HepG2 (cell line): ENCODE measurements around the gene TGM2. TPM values are rescaled to one million over a fixed set of nuclear protein-coding genes. Genes with fewer than 3 reads are reported as not detected.

ENCODE experiments used
- ATAC-seq: fragments of 200-7000 bp; cut with Tn5 transposase; 3 replicates; pipeline ENCODE4 v1.9.1; 2020; ENCODE audit warnings: mild to moderate bottlenecking, moderate library complexity
- BruUV-seq: library from RNA; stranded (reverse); fragments of 400-500 nt; replicated peaks from 2 replicates; lab custom pipeline; 2021; lab: Mats Ljungman, UMichigan
- CTCF ChIA-PET: fragments of 300-600 bp; formaldehyde crosslinking; extraction: SDS; loops from one replicate; lab custom pipeline; 2021; ENCODE audit warnings: low total read pairs, inconsistent platforms, low intra/inter-chr PET ratio; lab: Yijun Ruan, JAX
- POLR2A ChIA-PET: fragments of 350-600 bp; sonication (Branson Sonifier 250); formaldehyde crosslinking; loops from one replicate; lab custom pipeline; 2020; ENCODE audit warnings: antibody characterized with exemption, inconsistent platforms; lab: Yijun Ruan, JAX
- DNase-seq: peaks from one replicate; pipeline ENCODE4 v3.0.0-alpha.2; 2015; ENCODE audit warnings: low spot score
- FAIRE-seq: peaks from 3 replicates; lab custom pipeline; 2011; peaks lifted over from hg19 to GRCh38; lab: Jason Lieb, UNC
- H2AFZ ChIP-seq: one replicate; pipeline ENCODE4 v1.6.1; 2011; ENCODE audit warnings: low read length, inconsistent platforms
- H3K27ac ChIP-seq: fragments of 300-600 bp; 3 replicates; pipeline ENCODE4 v1.8.0; 2011; ENCODE audit warnings: mixed run types, mild to moderate bottlenecking, mixed read lengths, low read length, inconsistent platforms; ENCODE audit not compliant: insufficient read depth; ENCODE audit errors: extremely low read length
- H3K27me3 ChIP-seq, 2 experiments: fragments of 200-600 bp in 1 of 2; 2 replicates in 1 of 2; 3 replicates in 1 of 2; pipeline versions ENCODE4 v1.6.0 to v1.8.0; 2011; ENCODE audit warnings: low read length in 2 of 2, mild to moderate bottlenecking in 2 of 2, moderate library complexity in 2 of 2, inconsistent platforms in 1 of 2; ENCODE audit not compliant: insufficient read depth in 2 of 2, control insufficient read depth in 1 of 2
- H3K36me3 ChIP-seq, 2 experiments: fragments of 200-600 bp in 1 of 2; replicated peaks in 1 of 2; 2 replicates in 1 of 2; 3 replicates in 1 of 2; pipeline versions ENCODE4 v1.5.1 to v1.8.0; 2011; ENCODE audit warnings: low read length in 2 of 2, inconsistent platforms in 1 of 2; ENCODE audit not compliant: insufficient read depth in 2 of 2, control insufficient read depth in 1 of 2
- H3K4me1 ChIP-seq: 2 replicates; pipeline ENCODE4 v1.5.1; 2012; ENCODE audit warnings: low read length, inconsistent platforms; ENCODE audit not compliant: insufficient read depth
- H3K4me2 ChIP-seq: 2 replicates; pipeline ENCODE4 v1.6.0; 2011; ENCODE audit warnings: low read depth, low read length, inconsistent platforms
- H3K4me3 ChIP-seq, 3 experiments: fragments of 200-600 bp in 1 of 3; sonication (generic), shearing (Covaris generic) in 1 of 3; replicated peaks in 1 of 3; 2 replicates each; pipeline ENCODE4 v1.5.1; 2011 to 2016; ENCODE audit warnings: low read length in 3 of 3, inconsistent platforms in 2 of 3, low read depth in 2 of 3, mild to moderate bottlenecking in 2 of 3, control low read depth in 1 of 3, mixed read lengths in 1 of 3; ENCODE audit not compliant: insufficient read depth in 1 of 3
- H3K79me2 ChIP-seq: one replicate; pipeline ENCODE4 v1.6.1; 2011; ENCODE audit warnings: low read length, inconsistent platforms; ENCODE audit not compliant: insufficient read depth
- H3K9ac ChIP-seq: 2 replicates; pipeline ENCODE4 v1.6.0; 2011; ENCODE audit warnings: mild to moderate bottlenecking, low read depth, low read length, inconsistent platforms; ENCODE audit not compliant: insufficient read depth
- H3K9me3 ChIP-seq: 2 replicates; pipeline ENCODE4 v1.5.1; 2012; ENCODE audit warnings: mild to moderate bottlenecking, low read length
- H4K20me1 ChIP-seq: 2 replicates; pipeline ENCODE4 v1.6.0; 2011; ENCODE audit warnings: inconsistent platforms, mild to moderate bottlenecking, low read length, moderate library complexity; ENCODE audit not compliant: insufficient read depth
- ARNT ChIP-seq: fragments of 450-650 bp; IDR thresholded peaks from 2 replicates; pipeline ENCODE4 v1.6.1; 2017
- GPN1 ChIP-seq: sonication (generic); formaldehyde crosslinking; IDR thresholded peaks from 2 replicates; pipeline ENCODE4 v1.5.1; 2020; ENCODE audit warnings: missing genetic modification reagents, borderline replicate concordance
- MXD1 ChIP-seq: sonication (generic); formaldehyde crosslinking; IDR thresholded peaks from 2 replicates; pipeline ENCODE4 v1.4.0; 2020; ENCODE audit warnings: mild to moderate bottlenecking, missing genetic modification reagents
- RXRA ChIP-seq: sonication (generic); formaldehyde crosslinking; IDR thresholded peaks from 2 replicates; pipeline ENCODE4 v1.5.1; 2020; ENCODE audit warnings: missing genetic modification reagents
- STAG1 ChIP-seq: sonication (generic); formaldehyde crosslinking; IDR thresholded peaks from 2 replicates; pipeline ENCODE4 v1.4.0; 2020; ENCODE audit warnings: missing genetic modification reagents
- ZNF33A ChIP-seq: sonication (generic); formaldehyde crosslinking; IDR thresholded peaks from 2 replicates; pipeline ENCODE4 v1.5.1; 2020; ENCODE audit warnings: missing genetic modification reagents, mild to moderate bottlenecking, moderate library complexity, borderline replicate concordance
- ZNF354B ChIP-seq: sonication (generic); formaldehyde crosslinking; IDR thresholded peaks from 2 replicates; pipeline ENCODE4 v1.8.0; 2022; ENCODE audit warnings: mild to moderate bottlenecking, missing genetic modification reagents
- ZNF550 ChIP-seq: sonication (generic); formaldehyde crosslinking; IDR thresholded peaks from 2 replicates; pipeline ENCODE4 v1.4.0; 2020; ENCODE audit warnings: mild to moderate bottlenecking, missing genetic modification reagents, borderline replicate concordance
- ZNF597 ChIP-seq: sonication (generic); formaldehyde crosslinking; IDR thresholded peaks from 2 replicates; pipeline ENCODE4 v1.5.0; 2020; ENCODE audit warnings: missing genetic modification reagents
- WGBS: methylation state at CpG from one replicate; pipeline ENCODE4 v1.1.6; 2017; ENCODE audit warnings: low lambda C conversion rate; 5-methylcytosine and 5-hydroxymethylcytosine counted together
- in situ Hi-C: cut with HindIII; loops from 2 replicates; pipeline ENCODE4 v1.10.0; 2017; ENCODE audit warnings: low pct_unique_long_range_greater_than_20kb; ENCODE audit not compliant: extremely low pct_ligation_motif_present
- intact Hi-C: fragments of 100-400 bp; cut with micrococcal nuclease; formaldehyde crosslinking; loops from one replicate; pipeline ENCODE4 v1.10.0; 2022; ENCODE audit not compliant: unreplicated experiment
- polyA plus RNA-seq, 8 experiments: library from polyadenylated mRNA; depleted of rRNA in 3 of 8; stranded (reverse) in 7 of 8; unstranded in 1 of 8; fragments of >200 nt; fragmentation: Illumina TruSeq in 4 of 8; extraction: Trizol in 4 of 8; gene quantifications; 2 replicates each; pipeline versions ENCODE4 v1.2.1 to v1.2.3, GENCODE V29; 2011 to 2016; ENCODE audit warnings: low read depth in 4 of 8, missing spikeins in 1 of 8, mixed read lengths in 1 of 8; ENCODE audit not compliant: insufficient read depth in 1 of 8
- total RNA-seq, 5 experiments: library from RNA; depleted of rRNA; stranded (reverse); fragments of >200 nt; fragmentation: Illumina TruSeq; extraction: Trizol; gene quantifications; 2 replicates each; pipeline ENCODE4 v1.2.3, GENCODE V29; 2016; ENCODE audit warnings: low read depth in 1 of 5

The TGM2 gene
- total and polyA plus RNA-seq, 2 of the 13 experiments (the other 11 are each of a cell fraction or from before 2014, with no cell fraction given), result 4.2 to 46.4 TPM

- FAIRE-seq (no peak), DNase-seq (no peak), ATAC-seq (no peak)
- no peaks in the 10 kb centered on the region for H3K36me3 ChIP-seq
- no peak overlapping the region for H3K4me2 ChIP-seq
- in situ Hi-C loops, result loop anchor here (25.0 kb wide), 1 partner anchor 638 kb away; no protein-coding TSS in a partner anchor
- H3K79me2 ChIP-seq, result no peaks in the 10 kb centered on the region
- no TSS peak for BruUV-seq
- CTCF ChIA-PET, result no interaction called here
- H3K4me1 ChIP-seq, result peaks cover 11% of the 10 kb centered on the region
- peaks cover 5 to 23% of the 10 kb centered on the region in 2 experiments; a peak in 4 of 5 replicates for H3K27me3 ChIP-seq
- intact Hi-C loops, result no loop called here
- TF ChIP-seq STAG1 (CRISPR knock-in tag), result no peak
- TF ChIP-seq ARNT, result no peak
- no peak for TF ChIP-seq RXRA (CRISPR knock-in tag)
- no peak for TF ChIP-seq GPN1 (CRISPR knock-in tag)
- no peak for TF ChIP-seq MXD1 (CRISPR knock-in tag)
- TF ChIP-seq ZNF597 (CRISPR knock-in tag), result no peak
- no peak for TF ChIP-seq ZNF33A (CRISPR knock-in tag)
- TF ChIP-seq ZNF354B (CRISPR knock-in tag), result no peak
- TF ChIP-seq ZNF550, result no peak
- H4K20me1 ChIP-seq, result no peaks in the 10 kb centered on the region
- no peak overlapping the region for H3K27ac ChIP-seq
- H3K9ac ChIP-seq, result no peak overlapping the region
- POLR2A ChIA-PET, result no interaction called here
- no peak overlapping the region for H3K4me3 ChIP-seq
- H2AFZ ChIP-seq, result no peak overlapping the region
- WGBS, result 38% methylated on average over 3 of the region's 3 CpGs
- no peaks in the 10 kb centered on the region for H3K9me3 ChIP-seq
These were observed 35.6 kb upstream of the TGM2 start for GRCh38 chr20:38200646-38201045.
